GM12891 (cell line): ENCODE data around the gene SLC8A1.

Source experiments
- PAX5 ChIP-seq: IDR thresholded peaks from 2 replicates; pipeline ENCODE4 v1.6.1; 2011; ENCODE audit warnings: low read length, moderate library complexity, mild to moderate bottlenecking; ENCODE audit not compliant: insufficient read depth, severe bottlenecking
- POLR2A ChIP-seq: IDR thresholded peaks from 2 replicates; pipeline ENCODE4 v1.6.1; 2011; ENCODE audit warnings: low read depth, low read length, control low read depth
- POLR2AphosphoS5 ChIP-seq: IDR thresholded peaks from 2 replicates; pipeline ENCODE4 v1.6.1; 2011; ENCODE audit warnings: low read depth, low read length, control low read depth

DNA sequence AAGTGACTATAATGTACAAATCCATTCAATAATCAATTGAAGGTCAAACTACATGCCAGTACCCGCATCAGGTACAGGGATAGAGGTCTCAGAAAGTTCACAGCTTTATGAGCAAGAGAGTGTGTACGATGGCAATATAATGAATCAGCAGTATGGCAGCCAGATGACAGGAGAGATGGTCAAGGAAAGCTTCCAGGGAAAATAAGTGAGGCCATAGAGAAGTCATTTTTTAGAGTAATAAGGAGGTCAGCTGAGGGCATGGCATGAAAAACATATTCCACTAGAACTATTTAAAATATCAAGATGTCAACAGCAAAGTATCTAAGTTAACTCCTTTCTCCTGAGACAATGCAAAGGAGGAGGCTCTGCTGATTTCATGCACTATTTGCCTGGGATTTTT lies 108.0 kb downstream of the SLC8A1 start:
- TF ChIP-seq POLR2A (no peak), POLR2AphosphoS5 (no peak), PAX5 (no peak)
